ENCODE measurements around the gene SLAIN2. TPM values are rescaled to one million over a fixed set of nuclear protein-coding genes. Genes with fewer than 3 reads are reported as not detected.
"Not testable (repeated sequence)": the region's sequence is repeated elsewhere in the genome, so short reads cannot be mapped to it uniquely, and the experiment has no call there.

The SLAIN2 gene
- total RNA-seq = 50.8 and 62.1 TPM in 2 replicates

DNA sequence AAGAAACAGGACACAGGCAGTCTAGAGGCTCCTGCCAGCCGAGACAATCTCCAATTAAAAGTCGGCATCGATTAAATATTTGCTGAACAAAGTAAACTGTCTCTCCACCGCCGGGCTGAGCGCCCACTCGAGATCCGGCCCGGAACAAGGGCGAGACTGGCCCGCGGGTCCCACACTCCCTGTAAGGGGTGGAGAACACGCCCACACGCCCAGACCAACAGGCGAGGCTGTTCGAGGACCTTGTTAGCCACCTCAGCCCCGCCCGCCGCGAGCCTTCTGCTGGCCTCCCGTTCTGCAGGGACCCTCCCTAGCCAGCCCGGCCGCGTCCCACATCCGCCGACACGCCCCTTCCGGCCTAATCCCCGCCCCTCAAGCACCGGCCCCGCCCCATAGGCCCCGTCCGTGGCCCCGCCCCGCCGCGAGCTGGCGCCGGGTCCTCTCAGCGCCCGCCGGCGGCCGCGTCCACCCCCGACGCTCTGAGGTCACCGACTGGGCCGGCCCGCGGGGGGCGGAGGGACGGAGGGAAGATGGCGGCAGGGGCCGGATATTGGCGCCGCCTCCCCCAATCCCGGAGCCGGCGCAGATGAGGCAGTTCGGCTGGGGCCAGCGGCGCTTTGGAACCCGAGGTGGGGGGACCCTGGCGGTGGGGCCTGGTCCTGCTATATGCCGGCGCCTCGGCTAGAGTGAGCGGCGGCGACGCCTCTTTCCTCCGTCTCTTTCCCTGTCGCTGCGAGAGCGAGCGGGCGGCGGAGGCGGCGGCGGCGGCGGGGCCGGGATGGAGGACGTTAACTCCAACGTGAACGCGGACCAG lies at the start of gene SLAIN2:
Gene SLAIN2 (plus strand): TSS at position 565 of the 811 bp plus-strand sequence. CDS start 211 bp downstream, at position 776.
- intact Hi-C loops (cut with micrococcal nuclease) = loop anchor here (1.0 to 10.0 kb wide), 11 partner anchors 72 to 856 kb away; partner anchors contain the start of genes ATP10D, CNGA1, FRYL and NFXL1
- H3K27me3 Mint-ChIP-seq = no peaks in the 10 kb centered on the region
- CTCF ChIA-PET = no interaction called here
- peak; percentile 100 for DNase-seq
- H3K4me3 Mint-ChIP-seq = peak within 1 kb of the TSS; percentile 97
- peak; percentile 88 for ATAC-seq (ENCODE audit: low read depth)
- H3K4me1 Mint-ChIP-seq = peaks cover 44% of the 10 kb centered on the region
- POLR2A ChIA-PET = interaction anchor here (0.6 to 1.9 kb wide), 6 partner anchors 74 to 878 kb away, joined by 4 to 8 read pairs (median 5); partner anchors contain the start of genes COMMD8, FRYL and OCIAD2
- peaks cover 6% of the 10 kb centered on the region for H3K36me3 Mint-ChIP-seq (ENCODE audit: low read depth)
- peak within 1 kb of the TSS; percentile 96 for H3K27ac Mint-ChIP-seq
- no peaks in the 10 kb centered on the region for H3K9me3 Mint-ChIP-seq
- TF ChIP-seq, protein P1, sequence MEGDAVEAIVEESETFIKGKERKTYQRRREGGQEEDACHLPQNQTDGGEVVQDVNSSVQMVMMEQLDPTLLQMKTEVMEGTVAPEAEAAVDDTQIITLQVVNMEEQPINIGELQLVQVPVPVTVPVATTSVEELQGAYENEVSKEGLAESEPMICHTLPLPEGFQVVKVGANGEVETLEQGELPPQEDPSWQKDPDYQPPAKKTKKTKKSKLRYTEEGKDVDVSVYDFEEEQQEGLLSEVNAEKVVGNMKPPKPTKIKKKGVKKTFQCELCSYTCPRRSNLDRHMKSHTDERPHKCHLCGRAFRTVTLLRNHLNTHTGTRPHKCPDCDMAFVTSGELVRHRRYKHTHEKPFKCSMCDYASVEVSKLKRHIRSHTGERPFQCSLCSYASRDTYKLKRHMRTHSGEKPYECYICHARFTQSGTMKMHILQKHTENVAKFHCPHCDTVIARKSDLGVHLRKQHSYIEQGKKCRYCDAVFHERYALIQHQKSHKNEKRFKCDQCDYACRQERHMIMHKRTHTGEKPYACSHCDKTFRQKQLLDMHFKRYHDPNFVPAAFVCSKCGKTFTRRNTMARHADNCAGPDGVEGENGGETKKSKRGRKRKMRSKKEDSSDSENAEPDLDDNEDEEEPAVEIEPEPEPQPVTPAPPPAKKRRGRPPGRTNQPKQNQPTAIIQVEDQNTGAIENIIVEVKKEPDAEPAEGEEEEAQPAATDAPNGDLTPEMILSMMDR (IDR thresholded peaks at IDR 0.05) = no peak

DNA sequence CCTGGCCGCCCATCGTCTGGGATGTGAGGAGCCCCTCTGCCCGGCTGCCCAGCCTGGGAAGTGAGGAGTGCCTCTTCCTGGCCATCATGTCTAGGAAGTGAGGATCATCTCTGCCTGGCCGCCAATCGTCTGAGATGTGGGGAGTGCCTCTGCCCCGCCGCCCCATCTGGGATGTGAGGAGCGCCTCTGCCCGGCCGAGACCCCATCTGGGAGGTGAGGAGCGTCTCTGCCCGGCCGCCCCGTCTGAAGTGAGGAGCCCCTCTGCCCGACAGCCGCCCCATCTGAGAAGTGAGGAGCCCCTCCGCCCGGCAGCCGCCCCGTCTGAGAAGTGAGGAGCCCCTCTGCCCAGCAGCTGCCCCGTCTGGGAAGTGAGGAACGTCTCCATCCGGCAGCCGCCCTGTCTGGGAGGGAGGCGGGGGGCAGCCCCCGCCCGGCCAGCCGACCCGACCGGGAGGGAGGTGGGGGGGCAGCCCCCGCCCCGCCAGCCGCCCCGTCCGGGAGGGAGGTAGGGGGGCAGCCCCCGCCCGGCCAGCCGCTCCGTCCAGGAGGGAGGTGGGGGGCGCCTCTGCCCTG lies 49.0 kb upstream of the SLAIN2 start:
- CTCF ChIA-PET; DNase-seq; POLR2A ChIA-PET; H3K36me3 Mint-ChIP-seq (ENCODE audit: low read depth); H3K27me3 Mint-ChIP-seq; H3K27ac Mint-ChIP-seq; intact Hi-C loops (cut with micrococcal nuclease); H3K9me3 Mint-ChIP-seq; ATAC-seq (ENCODE audit: low read depth); H3K4me1 Mint-ChIP-seq; H3K4me3 Mint-ChIP-seq: not testable (repeated sequence)

DNA sequence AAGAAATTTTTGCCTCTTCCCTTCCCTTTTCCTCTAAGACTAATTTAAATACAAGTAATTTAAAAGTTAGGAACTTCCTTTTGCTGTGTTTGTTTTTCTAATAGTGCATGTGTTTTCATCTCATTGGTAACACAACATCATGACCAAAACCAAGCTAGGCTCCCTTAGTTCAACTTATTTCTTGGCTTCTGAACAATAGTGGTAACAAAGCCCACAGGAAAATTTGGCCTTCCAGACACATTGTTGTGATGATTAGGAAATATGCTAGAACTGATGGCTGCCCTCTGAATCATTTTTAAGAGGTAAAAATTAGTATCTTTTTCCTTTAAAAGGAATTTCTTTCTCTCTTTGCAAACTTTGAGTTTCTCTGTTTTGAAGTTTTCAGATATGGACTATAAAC lies 46.2 kb upstream of the SLAIN2 start:
- Mint-ChIP-seq H3K27me3 (no peaks in the 10 kb centered on the region), H3K4me1 (peaks cover 5% of the 10 kb centered on the region), H3K27ac (no peak overlapping the region), H3K4me3 (no peak overlapping the region), H3K36me3 (ENCODE audit: low read depth) (no peaks in the 10 kb centered on the region), H3K9me3 (no peaks in the 10 kb centered on the region)
- ChIA-PET CTCF (no interaction called here), POLR2A (no interaction called here)
- DNase-seq (no peak), ATAC-seq (ENCODE audit: low read depth) (no peak)
- TF ChIP-seq, protein P1 (IDR thresholded peaks at IDR 0.05) = no peak
- intact Hi-C loops (cut with micrococcal nuclease) = no loop called here

DNA sequence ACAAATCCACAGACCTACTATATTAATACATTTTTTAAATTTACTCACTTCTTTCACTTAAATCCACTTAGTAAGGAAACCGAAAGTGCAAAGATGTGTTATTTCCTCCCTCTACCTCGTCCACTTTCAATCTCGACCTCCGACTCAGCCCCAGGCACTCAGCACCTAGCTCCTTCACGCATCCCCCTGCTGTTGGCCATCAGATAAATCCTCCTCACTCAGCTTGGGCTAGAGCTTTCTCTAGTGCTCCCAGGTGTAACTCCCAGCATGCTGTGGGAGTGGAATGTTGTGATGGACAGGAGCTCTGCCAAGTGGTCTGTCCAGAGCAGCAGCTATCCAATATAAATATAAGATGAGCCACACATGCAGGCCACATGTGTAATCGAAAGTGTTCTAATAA lies 45.0 kb upstream of the SLAIN2 start:
- intact Hi-C loops (cut with micrococcal nuclease) = no loop called here
- ATAC-seq (ENCODE audit: low read depth) (no peak), DNase-seq (no peak)
- H3K9me3 Mint-ChIP-seq = no peaks in the 10 kb centered on the region
- no peaks in the 10 kb centered on the region for H3K27me3 Mint-ChIP-seq
- CTCF ChIA-PET = no interaction called here
- TF ChIP-seq, protein P1 (IDR thresholded peaks at IDR 0.05) = no peak
- peak overlapping the region; percentile 66 for H3K4me3 Mint-ChIP-seq
- H3K36me3 Mint-ChIP-seq (ENCODE audit: low read depth) = no peaks in the 10 kb centered on the region
- POLR2A ChIA-PET = interaction anchor here (0.6 kb wide), 1 partner anchor 50 kb away, joined by 6 read pairs; no protein-coding TSS in a partner anchor
- H3K4me1 Mint-ChIP-seq = peaks cover 5% of the 10 kb centered on the region
- H3K27ac Mint-ChIP-seq = no peak overlapping the region

DNA sequence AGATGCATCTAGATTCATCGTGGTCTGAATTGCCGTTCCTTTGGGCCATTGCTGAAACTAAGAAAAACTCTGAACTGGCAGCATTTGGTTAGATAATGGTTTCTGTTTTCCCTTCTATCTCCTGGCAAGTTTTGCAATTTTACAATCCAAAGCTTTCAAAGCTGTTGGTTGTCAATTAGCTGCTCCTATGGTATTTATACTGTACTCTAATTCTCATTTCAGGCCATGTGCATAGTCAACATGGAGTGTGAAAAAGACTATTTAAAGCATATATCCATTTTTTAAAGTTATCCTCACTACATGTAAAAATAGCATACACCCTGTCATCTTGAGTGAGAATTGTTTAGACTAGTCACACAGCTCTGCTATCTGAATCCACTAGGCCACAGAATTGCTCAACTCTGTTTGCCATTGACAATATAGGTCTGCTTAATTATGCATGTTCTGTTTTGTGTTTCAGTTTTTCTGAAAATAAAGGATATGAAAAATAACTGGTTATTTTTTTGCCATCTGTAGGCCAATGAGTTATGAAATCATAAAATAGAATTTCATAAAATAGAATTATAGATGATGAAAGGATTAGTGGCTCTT lies 44.0 kb upstream of the SLAIN2 start:
- Mint-ChIP-seq H3K4me3 (no peak overlapping the region), H3K9me3 (no peaks in the 10 kb centered on the region)
- intact Hi-C loops (cut with micrococcal nuclease) = no loop called here

More for the DNA sequence above, 44.0 kb upstream of the SLAIN2 start:
- H3K4me1 Mint-ChIP-seq = peaks cover 5% of the 10 kb centered on the region
- TF ChIP-seq, protein P1 (IDR thresholded peaks at IDR 0.05) = no peak
- no peak overlapping the region for H3K27ac Mint-ChIP-seq
- no peak for ATAC-seq (ENCODE audit: low read depth)
- ChIA-PET POLR2A (no interaction called here), CTCF (no interaction called here)
- peaks cover 2% of the 10 kb centered on the region for H3K27me3 Mint-ChIP-seq
- no peaks in the 10 kb centered on the region for H3K36me3 Mint-ChIP-seq (ENCODE audit: low read depth)
- no peak for DNase-seq

Measured in activated B cell treated with CpG ODN at 0.5 μM for 24 hours (primary cell).